ENCODE data around the gene FAF1. TPM values are rescaled to one million over a fixed set of nuclear protein-coding genes. Genes with fewer than 3 reads are reported as not detected.
"Not testable (repeated sequence)": the region's sequence is repeated elsewhere in the genome, so short reads cannot be mapped to it uniquely, and the experiment has no call there.

Gene FAF1
- total RNA-seq, 1 experiment from 2014 or later: 14.7 TPM

DNA sequence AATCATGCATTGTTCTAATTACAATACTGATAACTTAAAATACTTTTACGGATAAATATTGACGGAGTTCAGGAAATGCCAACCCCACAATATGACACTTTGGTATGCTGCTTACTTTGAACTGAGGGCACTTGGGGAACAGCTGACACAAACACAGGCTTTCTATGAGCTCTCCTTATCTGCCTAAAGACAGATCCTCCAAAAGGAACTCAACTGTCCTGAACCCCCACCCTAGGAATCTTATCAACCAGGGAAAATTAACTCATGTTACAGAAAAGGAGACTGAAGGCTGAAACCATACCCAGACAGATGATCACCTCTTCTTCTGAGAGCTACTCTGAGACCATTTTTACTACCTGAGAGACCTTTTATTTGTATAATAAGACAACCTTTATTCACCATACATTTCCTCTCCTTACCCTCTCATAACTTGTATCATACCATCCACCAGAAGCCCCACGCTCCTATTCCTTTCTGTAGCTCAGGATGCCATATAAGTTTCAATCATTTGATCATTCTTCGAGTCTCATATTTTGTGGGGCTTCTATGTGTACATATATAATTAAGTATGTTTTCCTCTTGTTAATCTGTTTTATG lies 239.5 kb downstream of the FAF1 start:
- H3K27ac ChIP-seq (ENCODE audit: low read length): no peak overlapping the region
- no peaks in the 10 kb centered on the region for H3F3A ChIP-seq (ENCODE audit: low read length, unreplicated experiment)
- H3K4me2 ChIP-seq (ENCODE audit: low read length): no peak overlapping the region
- peaks cover 4% of the 10 kb centered on the region; the same call in 1 of the 2 replicates for H3K36me3 ChIP-seq (ENCODE audit: low read depth, low read length)
- no peaks in the 10 kb centered on the region for H3K4me1 ChIP-seq (ENCODE audit: insufficient read depth, low read length)
- H3K9me2 ChIP-seq (replicated peaks; ENCODE audit: low read length): no peaks in the 10 kb centered on the region
- no peak for DNase-seq
- H3K4me3 ChIP-seq (ENCODE audit: low read length): no peak overlapping the region
- TF ChIP-seq, protein P1, sequence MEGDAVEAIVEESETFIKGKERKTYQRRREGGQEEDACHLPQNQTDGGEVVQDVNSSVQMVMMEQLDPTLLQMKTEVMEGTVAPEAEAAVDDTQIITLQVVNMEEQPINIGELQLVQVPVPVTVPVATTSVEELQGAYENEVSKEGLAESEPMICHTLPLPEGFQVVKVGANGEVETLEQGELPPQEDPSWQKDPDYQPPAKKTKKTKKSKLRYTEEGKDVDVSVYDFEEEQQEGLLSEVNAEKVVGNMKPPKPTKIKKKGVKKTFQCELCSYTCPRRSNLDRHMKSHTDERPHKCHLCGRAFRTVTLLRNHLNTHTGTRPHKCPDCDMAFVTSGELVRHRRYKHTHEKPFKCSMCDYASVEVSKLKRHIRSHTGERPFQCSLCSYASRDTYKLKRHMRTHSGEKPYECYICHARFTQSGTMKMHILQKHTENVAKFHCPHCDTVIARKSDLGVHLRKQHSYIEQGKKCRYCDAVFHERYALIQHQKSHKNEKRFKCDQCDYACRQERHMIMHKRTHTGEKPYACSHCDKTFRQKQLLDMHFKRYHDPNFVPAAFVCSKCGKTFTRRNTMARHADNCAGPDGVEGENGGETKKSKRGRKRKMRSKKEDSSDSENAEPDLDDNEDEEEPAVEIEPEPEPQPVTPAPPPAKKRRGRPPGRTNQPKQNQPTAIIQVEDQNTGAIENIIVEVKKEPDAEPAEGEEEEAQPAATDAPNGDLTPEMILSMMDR (conservative IDR thresholded peaks at IDR 0.05; ENCODE audit: low read depth, low read length): no peak
- TF ChIP-seq EZH2 (IDR thresholded peaks at IDR 0.05; ENCODE audit: low read length, unreplicated experiment) (no peak), EZH2phosphoT487 (IDR thresholded peaks at IDR 0.05; ENCODE audit: borderline replicate concordance, low read length) (no peak)
- H3K79me2 ChIP-seq (ENCODE audit: low read length): no peaks in the 10 kb centered on the region
- no peak overlapping the region for H3K9ac ChIP-seq (ENCODE audit: low read length)
- no peak overlapping the region for H2AFZ ChIP-seq (ENCODE audit: low read length)
- H3K27me3 ChIP-seq (ENCODE audit: low read length): no peaks in the 10 kb centered on the region
- intact Hi-C loops (cut with micrococcal nuclease): no loop called here
- no peaks in the 10 kb centered on the region for H4K20me1 ChIP-seq (ENCODE audit: low read length)
- no peak for ATAC-seq
- POLR2A ChIA-PET (ENCODE audit: unreplicated experiment): no interaction called here
- BruUV-seq (replicated peaks): no TSS peak
- no peaks in the 10 kb centered on the region for H3K9me3 ChIP-seq (ENCODE audit: low read length)
- CTCF ChIA-PET: no interaction called here

DNA sequence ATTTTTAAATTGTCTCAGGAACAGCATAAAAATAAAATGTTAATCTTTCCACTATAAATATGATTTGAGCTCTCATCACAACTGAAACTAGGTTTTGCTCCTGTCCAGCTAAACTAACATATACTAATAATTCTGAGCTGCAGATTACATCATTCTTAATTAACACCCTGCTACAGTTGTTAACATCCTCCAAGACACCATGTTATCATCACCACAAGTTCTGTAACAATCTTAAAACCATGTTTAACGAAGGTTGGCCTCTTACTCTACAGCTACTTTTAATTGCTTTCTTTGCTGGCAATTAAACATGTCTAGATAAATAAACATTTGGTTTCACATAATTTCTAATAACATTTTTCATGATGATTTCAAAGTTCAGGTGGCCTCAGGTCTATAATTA lies 240.9 kb downstream of the FAF1 start:
- CTCF ChIA-PET: no interaction called here
- intact Hi-C loops (cut with micrococcal nuclease): no loop called here
- POLR2A ChIA-PET (ENCODE audit: unreplicated experiment): no interaction called here

DNA sequence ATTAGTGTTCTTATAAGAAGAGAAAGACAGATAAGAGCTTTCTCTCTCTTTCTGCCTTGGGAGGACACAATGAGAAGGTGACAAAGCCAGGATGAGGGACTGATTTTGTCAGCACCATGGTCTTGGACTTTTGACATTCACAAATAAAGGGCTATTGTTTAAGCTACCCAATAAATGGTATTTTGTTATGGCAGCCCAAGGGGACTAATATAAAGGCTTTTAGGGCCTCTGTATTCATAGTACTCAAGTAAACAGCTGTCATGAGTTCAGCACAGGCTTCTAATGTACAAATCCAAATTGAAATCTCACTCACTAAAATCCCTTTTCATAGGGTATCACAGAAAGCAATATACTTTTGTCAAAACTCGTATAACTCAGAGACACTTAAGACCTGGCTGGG lies 242.7 kb downstream of the FAF1 start:
- DNase-seq: no peak
- ChIA-PET POLR2A (ENCODE audit: unreplicated experiment) (no interaction called here), CTCF (no interaction called here)
- H3K27ac ChIP-seq (ENCODE audit: low read length): no peak overlapping the region
- H3K4me2 ChIP-seq (ENCODE audit: low read length): no peak overlapping the region
- BruUV-seq (replicated peaks): no TSS peak
- intact Hi-C loops (cut with micrococcal nuclease): no loop called here
- peaks cover 4% of the 10 kb centered on the region; the same call in 1 of the 2 replicates for H3K36me3 ChIP-seq (ENCODE audit: low read depth, low read length)
- H2AFZ ChIP-seq (ENCODE audit: low read length): no peak overlapping the region
- no peaks in the 10 kb centered on the region for H3K27me3 ChIP-seq (ENCODE audit: low read length)
- no peaks in the 10 kb centered on the region for H3K4me1 ChIP-seq (ENCODE audit: insufficient read depth, low read length)
- no peak overlapping the region for H3K4me3 ChIP-seq (ENCODE audit: low read length)
- no peak for TF ChIP-seq EZH2phosphoT487 (IDR thresholded peaks at IDR 0.05; ENCODE audit: borderline replicate concordance, low read length)
- TF ChIP-seq, protein P1 (conservative IDR thresholded peaks at IDR 0.05; ENCODE audit: low read depth, low read length): no peak
- no peak for TF ChIP-seq EZH2 (IDR thresholded peaks at IDR 0.05; ENCODE audit: low read length, unreplicated experiment)
- no peaks in the 10 kb centered on the region for H3K9me2 ChIP-seq (replicated peaks; ENCODE audit: low read length)
- ATAC-seq: no peak
- H3K79me2 ChIP-seq (ENCODE audit: low read length): no peaks in the 10 kb centered on the region
- H3F3A ChIP-seq (ENCODE audit: low read length, unreplicated experiment): no peaks in the 10 kb centered on the region
- no peaks in the 10 kb centered on the region for H4K20me1 ChIP-seq (ENCODE audit: low read length)
- no peaks in the 10 kb centered on the region for H3K9me3 ChIP-seq (ENCODE audit: low read length)
- no peak overlapping the region for H3K9ac ChIP-seq (ENCODE audit: low read length)

More for the DNA sequence above, 240.9 kb downstream of the FAF1 start:
- Histone ChIP-seq H3K4me2 (ENCODE audit: low read length) (no peak overlapping the region), H3K9me2 (replicated peaks; ENCODE audit: low read length) (no peaks in the 10 kb centered on the region), H4K20me1 (ENCODE audit: low read length) (no peaks in the 10 kb centered on the region), H3K27ac (ENCODE audit: low read length) (no peak overlapping the region), H3K9ac (ENCODE audit: low read length) (no peak overlapping the region), H3K36me3 (ENCODE audit: low read depth, low read length) (peaks cover 4% of the 10 kb centered on the region; the same call in 1 of the 2 replicates), H3K27me3 (ENCODE audit: low read length) (no peaks in the 10 kb centered on the region), H3K4me1 (ENCODE audit: insufficient read depth, low read length) (no peaks in the 10 kb centered on the region), H3F3A (ENCODE audit: low read length, unreplicated experiment) (no peaks in the 10 kb centered on the region), H3K4me3 (ENCODE audit: low read length) (no peak overlapping the region), H3K9me3 (ENCODE audit: low read length) (no peaks in the 10 kb centered on the region), H2AFZ (ENCODE audit: low read length) (no peak overlapping the region), H3K79me2 (ENCODE audit: low read length) (no peaks in the 10 kb centered on the region)
- DNase-seq (no peak), ATAC-seq (no peak)
- BruUV-seq (replicated peaks): no TSS peak
- TF ChIP-seq, protein P1 (conservative IDR thresholded peaks at IDR 0.05; ENCODE audit: low read depth, low read length): no peak
- no peak for TF ChIP-seq EZH2 (IDR thresholded peaks at IDR 0.05; ENCODE audit: low read length, unreplicated experiment)

DNA sequence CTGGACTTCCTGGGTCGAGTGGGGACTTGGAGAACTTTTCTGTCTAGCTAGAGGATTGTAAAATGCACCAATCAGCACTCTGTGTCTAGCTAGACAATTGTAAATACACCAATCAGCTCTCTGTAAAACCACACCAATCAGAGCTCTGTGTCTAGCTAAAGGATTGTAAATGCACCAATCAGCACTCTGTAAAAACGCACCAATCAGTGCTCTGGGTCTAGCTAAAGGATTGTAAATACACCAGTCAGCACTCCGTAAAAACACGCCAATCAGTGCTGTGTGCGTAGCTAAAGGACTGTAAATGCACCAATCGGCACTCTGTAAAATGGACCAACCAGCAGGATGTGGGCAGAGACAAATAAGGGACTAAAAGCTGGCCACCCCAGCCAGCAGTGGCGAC lies 243.6 kb downstream of the FAF1 start:
- H3K36me3 ChIP-seq (ENCODE audit: low read depth, low read length); CTCF ChIA-PET; POLR2A ChIA-PET (ENCODE audit: unreplicated experiment); H3K27me3 ChIP-seq (ENCODE audit: low read length); H3K79me2 ChIP-seq (ENCODE audit: low read length); intact Hi-C loops (cut with micrococcal nuclease); H3K4me2 ChIP-seq (ENCODE audit: low read length); H3K9me3 ChIP-seq (ENCODE audit: low read length); ATAC-seq; H3K9me2 ChIP-seq (replicated peaks; ENCODE audit: low read length); H3K9ac ChIP-seq (ENCODE audit: low read length); H3F3A ChIP-seq (ENCODE audit: low read length, unreplicated experiment); H3K27ac ChIP-seq (ENCODE audit: low read length); H4K20me1 ChIP-seq (ENCODE audit: low read length); BruUV-seq (replicated peaks); H3K4me3 ChIP-seq (ENCODE audit: low read length); H2AFZ ChIP-seq (ENCODE audit: low read length); DNase-seq; H3K4me1 ChIP-seq (ENCODE audit: insufficient read depth, low read length): not testable (repeated sequence)

Data from PC-3 (cell line).